ENCODE results near the gene TRAPPC2L.

- TF ChIP-seq POLR2AphosphoS5 (IDR thresholded peaks at IDR 0.05): no peak
- no peak for TF ChIP-seq CTCF (IDR thresholded peaks at IDR 0.05 in 8 of 11, conservative IDR thresholded peaks at IDR 0.05 in 3 of 11)
Measured at GRCh38 chr16:88876942-88877526, 20.1 kb downstream of the TRAPPC2L start.
